Activated CD8-positive, alpha-beta memory T cell treated with anti-CD3 and anti-CD28 coated beads, Interleukin-2, amount 10 ng/mL, durations not matched to agents 7 days and 5 days (primary cell): ENCODE measurements around the gene DTX1. TPM values are rescaled to one million over a fixed set of nuclear protein-coding genes. Genes with fewer than 3 reads are reported as not detected.

Source experiments
- ATAC-seq: fragments of 150-1000 bp; cut with Tn5 transposase; one replicate; pipeline ENCODE4 v1.10.0; 2021; ENCODE audit warnings: moderate library complexity
- CTCF ChIA-PET: fragments of 350-600 bp; sonication (Branson Sonifier 250); formaldehyde crosslinking; loops from one replicate; lab custom pipeline; 2021; ENCODE audit warnings: antibody characterized with exemption; lab: Charles Lee
- DNase-seq: peaks from one replicate; pipeline ENCODE4 v3.0.0-alpha.2; 2020
- H3K27ac Mint-ChIP-seq: one replicate; pipeline ENCODE4 v1.8.0; 2021; ENCODE audit warnings: mild to moderate bottlenecking, mixed read lengths
- H3K27me3 Mint-ChIP-seq: one replicate; pipeline ENCODE4 v1.8.0; 2021; ENCODE audit warnings: mixed read lengths
- H3K36me3 Mint-ChIP-seq: one replicate; pipeline ENCODE4 v1.8.0; 2021; ENCODE audit warnings: mild to moderate bottlenecking, mixed read lengths
- H3K4me1 Mint-ChIP-seq: one replicate; pipeline ENCODE4 v1.8.0; 2021; ENCODE audit warnings: mixed read lengths
- H3K4me3 Mint-ChIP-seq: one replicate; pipeline ENCODE4 v1.8.0; 2021; ENCODE audit warnings: mild to moderate bottlenecking, moderate library complexity, mixed read lengths
- H3K9me3 Mint-ChIP-seq: one replicate; pipeline ENCODE4 v1.8.0; 2022; ENCODE audit warnings: low read depth, mixed read lengths
- total RNA-seq, 2 experiments: library from RNA; stranded (reverse); gene quantifications; one replicate each; pipeline ENCODE4 v1.2.3, GENCODE V29; 2021

Gene DTX1
- total RNA-seq, 2 experiments from 2014 or later = 0.16 to 0.35 TPM

GRCh38 chr12:113069149-113069548 lies 12.6 kb downstream of the DTX1 start:
- ATAC-seq (no peak), DNase-seq (no peak)
- no peaks in the 10 kb centered on the region for H3K27me3 Mint-ChIP-seq
- H3K4me1 Mint-ChIP-seq = peaks cover 29% of the 10 kb centered on the region
- H3K9me3 Mint-ChIP-seq = no peaks in the 10 kb centered on the region
- no peak overlapping the region for H3K27ac Mint-ChIP-seq
- no peak overlapping the region for H3K4me3 Mint-ChIP-seq
- CTCF ChIA-PET = interaction anchor here (1.4 to 2.0 kb wide), 2 partner anchors 15 to 29 kb away, joined by 5 read pairs; no protein-coding TSS in a partner anchor
- H3K36me3 Mint-ChIP-seq = no peaks in the 10 kb centered on the region

DNA sequence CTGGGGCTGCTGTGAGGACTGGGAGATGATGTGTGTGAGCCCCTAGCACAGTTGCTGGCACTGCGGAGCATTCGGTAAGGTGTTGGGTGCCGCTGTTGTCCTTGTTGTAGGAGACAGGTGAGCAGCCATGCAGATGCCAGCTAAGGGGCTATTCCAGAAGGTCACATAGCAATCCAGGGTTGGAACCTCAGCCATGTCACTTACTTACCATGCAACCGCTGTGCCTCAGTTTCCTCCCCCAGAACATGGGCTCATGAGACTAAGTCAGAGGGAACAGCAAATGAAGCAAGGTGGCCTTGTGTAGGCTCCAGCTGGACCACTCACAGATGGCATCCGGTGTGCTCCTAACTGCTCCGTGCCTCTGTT lies 13.2 kb downstream of the DTX1 start:
- Mint-ChIP-seq H3K27ac (peak overlapping the region; percentile 71), H3K9me3 (no peaks in the 10 kb centered on the region), H3K36me3 (no peaks in the 10 kb centered on the region), H3K4me1 (peaks cover 35% of the 10 kb centered on the region), H3K4me3 (no peak overlapping the region), H3K27me3 (no peaks in the 10 kb centered on the region)
- CTCF ChIA-PET = interaction anchor here (0.6 to 3.0 kb wide), 6 partner anchors 14 to 897 kb away, joined by 3 to 11 read pairs (median 4); partner anchors contain the start of gene RBM19
- DNase-seq = no peak
- no peak for ATAC-seq

GRCh38 chr12:113070117-113070906 lies 13.8 kb downstream of the DTX1 start:
- CTCF ChIA-PET = interaction anchor here (0.6 to 3.0 kb wide), 7 partner anchors 14 to 896 kb away, joined by 3 to 11 read pairs (median 3); partner anchors contain the start of gene RBM19
- ATAC-seq = peak; percentile 79
- H3K27me3 Mint-ChIP-seq = no peaks in the 10 kb centered on the region

DNA sequence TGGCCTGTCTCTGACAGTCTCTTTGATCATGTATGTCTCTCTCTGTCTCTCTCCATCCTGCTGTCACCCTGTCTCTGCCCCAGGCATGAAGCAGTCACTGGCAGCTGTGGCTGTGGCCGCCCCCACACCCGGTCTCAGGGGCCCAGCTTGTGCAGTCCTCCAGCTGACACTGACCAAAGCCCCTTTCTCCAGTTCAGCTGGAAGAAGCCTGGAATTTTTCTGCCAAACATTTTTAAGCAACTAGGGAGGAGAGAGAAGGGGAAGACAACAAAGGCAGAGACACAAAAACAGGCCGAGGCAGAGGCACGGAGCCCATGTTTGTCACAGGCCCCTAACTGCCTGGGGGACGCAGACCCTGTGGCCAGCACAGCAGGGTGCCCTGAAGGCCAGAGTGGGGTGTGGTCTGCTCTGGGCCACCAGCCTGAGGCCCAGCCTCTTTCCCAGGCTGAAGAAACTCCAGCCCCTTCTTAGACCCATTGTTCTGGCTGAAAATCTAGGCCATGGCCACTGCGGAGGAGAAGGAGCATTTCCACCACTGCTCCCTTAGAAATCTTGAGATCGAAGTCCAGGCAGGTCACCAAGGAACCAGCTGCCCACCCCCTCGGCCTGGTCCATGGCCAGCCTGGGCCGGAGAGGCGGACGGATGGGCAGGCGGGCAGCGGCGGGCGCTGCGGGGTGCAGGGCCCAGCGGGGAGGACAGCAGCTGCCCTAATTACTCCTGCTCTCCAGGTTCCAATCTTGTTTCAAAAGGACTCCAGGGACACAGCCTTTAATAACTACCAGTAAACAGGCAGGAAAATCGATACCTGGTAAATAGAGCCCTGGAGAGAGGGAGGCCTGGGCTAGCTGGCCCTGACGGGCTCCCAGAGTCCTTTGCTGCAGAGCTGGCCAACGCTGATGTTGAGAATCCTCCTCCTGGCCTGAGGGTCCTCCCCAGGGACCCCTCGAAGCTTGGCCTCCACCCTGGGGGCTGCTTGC lies 14.9 kb downstream of the DTX1 start:
- CTCF ChIA-PET = interaction anchor here (0.7 to 3.0 kb wide), 5 partner anchors 13 to 172 kb away, joined by 3 to 11 read pairs (median 3); no protein-coding TSS in a partner anchor
- Mint-ChIP-seq H3K4me1 (peaks cover 47% of the 10 kb centered on the region), H3K27ac (peak overlapping the region; percentile 4), H3K36me3 (no peaks in the 10 kb centered on the region), H3K27me3 (no peaks in the 10 kb centered on the region), H3K4me3 (peak overlapping the region; percentile 2), H3K9me3 (no peaks in the 10 kb centered on the region)
- ATAC-seq = no peak
- DNase-seq = no peak

More at GRCh38 chr12:113070117-113070906, 13.8 kb downstream of the DTX1 start:
- H3K4me3 Mint-ChIP-seq = peak overlapping the region; percentile 30
- peak; percentile 85 for DNase-seq
- H3K27ac Mint-ChIP-seq = peak overlapping the region; percentile 71
- H3K9me3 Mint-ChIP-seq = no peaks in the 10 kb centered on the region
- H3K4me1 Mint-ChIP-seq = peaks cover 41% of the 10 kb centered on the region
- no peaks in the 10 kb centered on the region for H3K36me3 Mint-ChIP-seq

- CTCF ChIA-PET = interaction anchor here (1.0 to 3.0 kb wide), 2 partner anchors 23 to 27 kb away, joined by 3 to 11 read pairs; no protein-coding TSS in a partner anchor
- Mint-ChIP-seq H3K4me1 (peaks cover 47% of the 10 kb centered on the region), H3K36me3 (no peaks in the 10 kb centered on the region), H3K27ac (peak overlapping the region; percentile 21), H3K4me3 (no peak overlapping the region), H3K27me3 (no peaks in the 10 kb centered on the region), H3K9me3 (no peaks in the 10 kb centered on the region)
- DNase-seq (no peak), ATAC-seq (no peak)
Observed at GRCh38 chr12:113072136-113072535, 15.6 kb downstream of the DTX1 start.

- Mint-ChIP-seq H3K4me3 (no peak overlapping the region), H3K27me3 (no peaks in the 10 kb centered on the region), H3K9me3 (no peaks in the 10 kb centered on the region), H3K36me3 (no peaks in the 10 kb centered on the region), H3K4me1 (peaks cover 47% of the 10 kb centered on the region), H3K27ac (no peak overlapping the region)
- ATAC-seq (no peak), DNase-seq (no peak)
- CTCF ChIA-PET = no interaction called here
Observed at GRCh38 chr12:113073586-113073985, 17.1 kb downstream of the DTX1 start.

DNA sequence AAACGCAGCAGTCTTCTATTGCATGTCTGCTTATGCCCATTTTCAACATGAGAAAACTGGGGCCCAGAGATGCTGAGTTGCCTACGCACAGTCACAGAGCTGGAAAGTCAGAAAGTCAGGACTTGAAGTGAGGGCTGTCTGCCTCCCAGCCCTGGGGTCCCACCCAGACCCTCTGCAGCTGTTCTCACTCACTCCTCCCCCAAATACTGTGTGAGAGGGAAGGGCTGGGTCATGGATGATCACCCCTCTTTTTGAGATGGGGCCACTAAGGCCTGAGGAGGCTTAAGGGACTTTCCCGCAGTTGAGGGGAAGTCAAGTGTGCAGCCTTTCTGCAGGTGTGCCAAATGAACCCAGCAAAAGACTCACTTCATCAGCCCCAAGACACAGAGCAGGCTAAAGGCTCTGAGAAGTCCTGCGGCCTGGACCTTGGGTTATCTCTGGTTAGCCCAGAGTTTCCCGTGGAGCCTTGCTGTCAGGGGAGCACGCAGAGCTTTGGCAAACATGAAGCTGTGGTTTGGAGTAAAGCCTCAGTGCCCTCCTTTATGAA lies 18.7 kb downstream of the DTX1 start:
- no peaks in the 10 kb centered on the region for H3K27me3 Mint-ChIP-seq
- H3K4me3 Mint-ChIP-seq = no peak overlapping the region
- no peak for DNase-seq
- no peaks in the 10 kb centered on the region for H3K9me3 Mint-ChIP-seq
- CTCF ChIA-PET = no interaction called here
- H3K27ac Mint-ChIP-seq = no peak overlapping the region
- H3K4me1 Mint-ChIP-seq = peaks cover 38% of the 10 kb centered on the region
- H3K36me3 Mint-ChIP-seq = no peaks in the 10 kb centered on the region
- ATAC-seq = no peak

GRCh38 chr12:113077057-113077858 lies 20.7 kb downstream of the DTX1 start:
- H3K27me3 Mint-ChIP-seq = no peaks in the 10 kb centered on the region
- CTCF ChIA-PET = no interaction called here
- ATAC-seq = no peak
- H3K9me3 Mint-ChIP-seq = no peaks in the 10 kb centered on the region
- peaks cover 22% of the 10 kb centered on the region for H3K4me1 Mint-ChIP-seq
- no peak overlapping the region for H3K27ac Mint-ChIP-seq
- H3K36me3 Mint-ChIP-seq = no peaks in the 10 kb centered on the region
- H3K4me3 Mint-ChIP-seq = no peak overlapping the region
- no peak for DNase-seq

DNA sequence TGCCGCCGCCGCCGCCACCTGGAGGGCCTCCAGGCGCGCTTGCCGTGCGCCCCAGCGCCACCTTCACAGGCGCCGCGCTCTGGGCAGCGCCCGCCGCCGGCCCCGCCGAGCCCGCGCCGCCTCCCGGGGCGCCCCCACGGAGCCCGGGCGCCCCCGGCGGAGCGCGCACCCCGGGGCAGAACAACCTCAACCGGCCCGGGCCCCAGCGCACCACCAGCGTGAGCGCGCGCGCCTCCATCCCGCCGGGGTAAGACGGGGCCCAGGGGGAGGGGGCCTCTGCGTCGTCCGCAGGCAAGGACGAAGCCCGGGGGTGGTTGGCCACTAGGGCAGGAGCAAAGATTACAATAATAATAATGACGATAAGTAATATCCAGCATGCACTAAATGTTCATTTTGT lies 21.3 kb downstream of the DTX1 start:
- peaks cover 19% of the 10 kb centered on the region for H3K4me1 Mint-ChIP-seq
- CTCF ChIA-PET = no interaction called here
- no peak overlapping the region for H3K4me3 Mint-ChIP-seq
- no peak for DNase-seq
- H3K9me3 Mint-ChIP-seq = no peaks in the 10 kb centered on the region
- no peak for ATAC-seq
- no peaks in the 10 kb centered on the region for H3K27me3 Mint-ChIP-seq
- H3K27ac Mint-ChIP-seq = no peak overlapping the region
- H3K36me3 Mint-ChIP-seq = no peaks in the 10 kb centered on the region

GRCh38 chr12:113081873-113082272 lies 25.3 kb downstream of the DTX1 start:
- DNase-seq = no peak
- Mint-ChIP-seq H3K27me3 (no peaks in the 10 kb centered on the region), H3K36me3 (no peaks in the 10 kb centered on the region), H3K9me3 (no peaks in the 10 kb centered on the region), H3K4me3 (no peak overlapping the region), H3K27ac (no peak overlapping the region), H3K4me1 (peaks cover 15% of the 10 kb centered on the region)
- CTCF ChIA-PET = no interaction called here
- no peak for ATAC-seq

DNA sequence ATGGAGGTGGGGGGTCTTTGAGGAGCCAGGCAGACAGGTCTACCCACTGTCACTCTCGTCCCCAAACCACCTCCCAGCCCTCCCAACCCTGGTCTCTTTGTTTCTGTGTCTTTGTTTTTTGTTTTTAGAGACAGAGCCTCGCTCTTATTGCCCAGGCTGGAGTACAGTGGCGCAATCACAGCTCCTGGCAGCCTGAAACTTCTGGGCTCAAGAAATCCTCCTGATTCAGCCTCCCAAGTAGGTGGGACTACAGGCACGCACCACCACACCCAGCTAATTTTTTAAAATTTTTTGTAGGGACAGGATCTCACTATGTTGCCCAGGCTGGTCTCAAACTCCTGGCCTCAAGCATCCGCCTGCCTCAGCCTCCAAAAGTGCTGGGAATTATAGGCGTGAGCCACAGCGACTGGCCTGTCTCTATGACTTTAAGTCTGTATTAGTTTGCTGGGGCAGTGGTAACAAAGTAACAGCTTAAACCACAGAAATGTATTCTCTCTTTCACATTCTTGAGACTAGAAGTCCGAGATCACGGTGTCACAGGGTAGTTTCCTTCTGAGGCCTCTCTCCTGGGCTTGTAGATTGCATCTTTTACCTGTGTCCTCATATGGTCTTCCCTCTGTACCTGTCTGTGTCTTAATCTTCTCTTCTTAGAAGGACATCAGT lies 26.1 kb downstream of the DTX1 start:
- H3K9me3 Mint-ChIP-seq = no peaks in the 10 kb centered on the region
- H3K4me1 Mint-ChIP-seq = peaks cover 19% of the 10 kb centered on the region
- H3K27me3 Mint-ChIP-seq = no peaks in the 10 kb centered on the region
- CTCF ChIA-PET = no interaction called here
- no peak for DNase-seq
- no peak overlapping the region for H3K4me3 Mint-ChIP-seq
- no peaks in the 10 kb centered on the region for H3K36me3 Mint-ChIP-seq
- H3K27ac Mint-ChIP-seq = no peak overlapping the region
- ATAC-seq = no peak

GRCh38 chr12:113083863-113084435 lies 27.4 kb downstream of the DTX1 start:
- no peaks in the 10 kb centered on the region for H3K9me3 Mint-ChIP-seq
- no peak for ATAC-seq
- no peaks in the 10 kb centered on the region for H3K27me3 Mint-ChIP-seq
- CTCF ChIA-PET = interaction anchor here (0.6 to 1.4 kb wide), 3 partner anchors 11 to 14 kb away, joined by 4 to 5 read pairs (median 5); no protein-coding TSS in a partner anchor
- DNase-seq = no peak
- no peak overlapping the region for H3K4me3 Mint-ChIP-seq
- H3K36me3 Mint-ChIP-seq = no peaks in the 10 kb centered on the region
- H3K27ac Mint-ChIP-seq = no peak overlapping the region
- peaks cover 28% of the 10 kb centered on the region for H3K4me1 Mint-ChIP-seq
